Omental fat pad (tissue), 4 donors: ENCODE measurements around the gene JAKMIP1. TPM values are rescaled to one million over a fixed set of nuclear protein-coding genes. Genes with fewer than 3 reads are reported as not detected.

Source experiments
- ATAC-seq: fragments of 150-250 bp; one replicate; pipeline ENCODE4 v1.9.1; 2016; ENCODE audit warnings: mild to moderate bottlenecking, moderate library complexity; ENCODE audit not compliant: low FRiP score
- DNase-seq: peaks from one replicate; pipeline ENCODE4 v3.0.0-alpha.2; 2019; ENCODE audit warnings: low spot score
- CTCF ChIP-seq, 3 donors: fragments of 450-650 bp; IDR thresholded peaks; one replicate each; pipeline ENCODE4 v1.5.1; 2016 to 2017; ENCODE audit warnings: antibody characterized with exemption in 3 of 3, mild to moderate bottlenecking in 3 of 3, moderate library complexity in 2 of 3
- total RNA-seq, 4 donors: library from RNA; depleted of rRNA; stranded (reverse); fragments of >200 nt; gene quantifications; one replicate each; pipeline ENCODE4 v1.1.0, GENCODE V29; 2016

JAKMIP1 gene
- total RNA-seq, 4 donors from 2014 or later = 0.48 to 1.0 (median 0.63) TPM; not detected in 1

GRCh38 chr4:6090931-6091330 is 109.4 kb downstream of the JAKMIP1 start:
- TF ChIP-seq CTCF (IDR thresholded peaks at IDR 0.05) = no peak
- DNase-seq (no peak), ATAC-seq (no peak)

DNA sequence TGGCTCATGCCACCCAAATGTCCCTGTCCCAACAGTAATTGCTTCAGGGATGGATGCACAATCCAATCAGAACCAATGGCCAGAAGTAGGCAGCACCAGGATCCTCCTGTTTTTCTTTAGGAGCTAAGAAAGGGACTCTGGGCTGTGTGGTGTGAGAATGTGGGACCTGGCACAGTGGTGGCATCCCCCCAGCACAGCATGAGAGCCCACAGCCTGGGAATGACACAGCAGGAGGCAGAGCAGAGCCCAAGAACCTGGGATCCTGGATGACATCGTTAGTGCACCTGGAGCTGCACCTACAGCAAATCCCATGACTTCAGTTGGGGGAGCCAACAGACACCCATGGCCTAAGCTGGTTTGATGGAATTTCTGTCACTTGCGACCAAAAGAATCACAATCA is 111.4 kb downstream of the JAKMIP1 start:
- no peak for TF ChIP-seq CTCF (IDR thresholded peaks at IDR 0.05)
- DNase-seq = no peak

DNA sequence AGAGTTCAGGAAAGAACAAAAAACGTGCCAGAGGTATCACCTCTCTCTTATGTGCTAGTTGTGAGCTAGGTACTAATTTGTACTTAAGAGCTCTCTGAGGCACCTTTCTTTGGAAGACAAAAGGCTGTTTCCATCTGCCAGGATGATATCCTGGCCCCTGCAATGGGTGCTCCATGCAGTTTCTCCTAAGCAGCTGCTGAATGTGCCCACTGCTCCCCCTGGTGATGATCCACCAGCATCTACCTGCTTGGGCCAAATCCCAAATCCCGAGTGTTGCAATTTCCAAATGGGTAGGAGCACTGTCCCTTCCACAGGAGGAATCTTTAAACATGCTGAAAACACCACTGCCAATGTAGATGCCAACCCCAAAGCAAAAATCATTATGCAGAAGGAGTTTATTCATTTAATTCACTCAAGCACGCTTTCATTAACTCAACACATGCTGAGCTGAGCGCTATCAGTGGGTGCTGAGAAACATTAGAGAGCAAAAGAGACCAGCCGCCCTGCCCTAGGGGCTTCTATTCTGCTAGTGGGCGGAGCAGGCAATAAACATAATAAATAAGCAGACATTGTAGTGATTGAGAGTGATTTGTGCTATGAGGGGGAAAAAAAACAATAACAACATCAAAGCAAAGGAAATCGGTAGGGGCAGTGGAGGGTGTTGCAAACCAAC is 112.5 kb downstream of the JAKMIP1 start:
- ATAC-seq (no peak), DNase-seq (no peak)
- no peak for TF ChIP-seq CTCF (IDR thresholded peaks at IDR 0.05)

More for the DNA sequence above, 111.4 kb downstream of the JAKMIP1 start:
- no peak for ATAC-seq

DNA sequence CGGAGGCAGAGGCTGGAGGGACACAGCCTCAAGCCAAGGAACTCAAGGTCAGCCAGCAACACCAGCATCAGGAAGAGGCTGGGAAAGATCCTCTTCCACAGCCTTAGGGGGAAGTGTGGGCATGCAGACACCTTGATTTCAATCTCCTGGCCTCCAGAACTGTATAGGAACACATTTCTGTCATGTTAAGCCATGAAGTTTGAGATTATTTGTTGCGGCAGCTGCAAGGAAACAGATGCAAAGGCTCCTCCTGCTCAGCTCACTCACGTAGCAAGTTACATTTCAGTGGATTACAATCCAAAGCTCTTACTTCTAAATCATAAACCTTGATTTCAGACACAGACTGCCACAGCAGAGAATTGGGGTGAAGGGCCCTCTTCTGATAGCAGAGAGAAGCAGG is 113.5 kb downstream of the JAKMIP1 start:
- no peak for DNase-seq
- ATAC-seq = no peak
- TF ChIP-seq CTCF (IDR thresholded peaks at IDR 0.05) = no peak

GRCh38 chr4:6085691-6086628 is 114.4 kb downstream of the JAKMIP1 start:
- no peak for DNase-seq
- ATAC-seq = no peak
- no peak for TF ChIP-seq CTCF (IDR thresholded peaks at IDR 0.05)

GRCh38 chr4:6085028-6085690 is 115.2 kb downstream of the JAKMIP1 start:
- no peak for TF ChIP-seq CTCF (IDR thresholded peaks at IDR 0.05)
- DNase-seq (no peak), ATAC-seq (no peak)
